ENCODE results near the gene TTR.

Gene TTR

GRCh38 chr18:31617031-31617717 lies 25.5 kb downstream of the TTR start:
- no peak for DNase-seq

GRCh38 chr18:31618801-31619200 lies 27.1 kb downstream of the TTR start:
- DNase-seq, result no peak

GRCh38 chr18:31619291-31619690 lies 27.6 kb downstream of the TTR start:
- no peak for DNase-seq

GRCh38 chr18:31624892-31625640 lies 33.4 kb downstream of the TTR start:
- no peak for DNase-seq

GRCh38 chr18:31626409-31626808 lies 34.7 kb downstream of the TTR start:
- no peak for DNase-seq

- DNase-seq, result no peak
These were observed 38.9 kb downstream of the TTR start for GRCh38 chr18:31630549-31630948.

GRCh38 chr18:31631526-31631925 lies 39.8 kb downstream of the TTR start:
- no peak for DNase-seq

- no peak for DNase-seq
These were observed 40.7 kb downstream of the TTR start for GRCh38 chr18:31632356-31632755.

- DNase-seq, result no peak
These were observed 42.0 kb downstream of the TTR start for GRCh38 chr18:31633392-31634330.

GRCh38 chr18:31634331-31634713 lies 42.6 kb downstream of the TTR start:
- no peak for DNase-seq

- DNase-seq, result no peak
These were observed 44.7 kb downstream of the TTR start for GRCh38 chr18:31636387-31636786.

- DNase-seq, result no peak
These were observed 45.8 kb downstream of the TTR start for GRCh38 chr18:31637445-31637844.

- DNase-seq, result no peak
These were observed 51.3 kb downstream of the TTR start for GRCh38 chr18:31643003-31643402.

- DNase-seq, result no peak
These were observed 53.7 kb downstream of the TTR start for GRCh38 chr18:31645411-31645810.

GRCh38 chr18:31646332-31647126 lies 54.9 kb downstream of the TTR start:
- DNase-seq, result no peak

- no peak for DNase-seq
These were observed 55.6 kb downstream of the TTR start for GRCh38 chr18:31647127-31647753.
